Osteocyte (in vitro differentiated cells): ENCODE results near the gene PFDN2. TPM values are rescaled to one million over a fixed set of nuclear protein-coding genes. Genes with fewer than 3 reads are reported as not detected.

ENCODE experiments used
- DNase-seq: peaks from one replicate; pipeline ENCODE4 v3.0.0; 2021; ENCODE audit warnings: mixed read lengths; ENCODE audit not compliant: unreplicated experiment; ENCODE audit errors: extremely low spot score
- H3K27ac Mint-ChIP-seq: one replicate; pipeline ENCODE4 v1.8.0; 2021; ENCODE audit warnings: mild to moderate bottlenecking, mixed read lengths; ENCODE audit not compliant: unreplicated experiment
- H3K27me3 Mint-ChIP-seq: one replicate; pipeline ENCODE4 v1.8.0; 2021; ENCODE audit warnings: mixed read lengths; ENCODE audit not compliant: unreplicated experiment
- H3K36me3 Mint-ChIP-seq: one replicate; pipeline ENCODE4 v1.8.0; 2021; ENCODE audit warnings: mixed read lengths; ENCODE audit not compliant: unreplicated experiment
- H3K4me1 Mint-ChIP-seq: one replicate; pipeline ENCODE4 v1.8.0; 2021; ENCODE audit warnings: mixed read lengths; ENCODE audit not compliant: unreplicated experiment
- H3K4me3 Mint-ChIP-seq: one replicate; pipeline ENCODE4 v1.8.0; 2021; ENCODE audit warnings: mild to moderate bottlenecking, moderate library complexity, mixed read lengths; ENCODE audit not compliant: unreplicated experiment
- H3K9me3 Mint-ChIP-seq: one replicate; pipeline ENCODE4 v1.8.0; 2021; ENCODE audit warnings: mixed read lengths; ENCODE audit not compliant: unreplicated experiment
- total RNA-seq: library from RNA; stranded (reverse); gene quantifications from 2 replicates; pipeline ENCODE4 v1.2.1, GENCODE V29; 2021
- TF ChIP-seq, protein P1 (sequence below): fragments of 200-600 bp; sonication (generic); IDR thresholded peaks from 2 replicates; pipeline ENCODE4 v1.5.0; 2021; ENCODE audit warnings: antibody characterized with exemption, mild to moderate bottlenecking, moderate library complexity

The PFDN2 gene
- total RNA-seq, 1 donor from 2014 or later: 48.9 TPM

DNA sequence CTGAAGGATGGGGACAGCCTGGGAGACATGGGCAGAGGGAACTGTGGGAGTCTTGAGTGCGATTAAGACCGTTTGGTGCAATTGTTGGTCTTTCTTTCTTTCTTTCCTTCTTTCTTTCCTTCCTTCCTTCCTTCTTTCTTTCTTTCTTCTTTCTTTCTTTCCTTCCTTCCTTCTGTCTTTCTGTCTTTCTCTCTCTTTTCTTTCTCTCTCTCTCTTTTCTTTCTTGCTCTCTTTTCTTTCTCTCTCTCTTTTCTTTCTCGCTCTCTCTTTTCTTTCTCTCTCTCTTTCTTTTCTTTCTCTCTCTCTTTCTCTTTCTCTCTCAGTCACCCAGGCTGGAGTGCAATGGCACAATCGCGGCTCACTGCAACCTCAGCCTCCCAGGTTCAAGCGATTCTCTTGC lies 22.6 kb downstream of the PFDN2 start:
- DNase-seq: no peak
- H3K9me3 Mint-ChIP-seq: no peaks in the 10 kb centered on the region
- H3K27ac Mint-ChIP-seq: no peak overlapping the region
- H3K36me3 Mint-ChIP-seq: no peaks in the 10 kb centered on the region
- TF ChIP-seq, protein P1, sequence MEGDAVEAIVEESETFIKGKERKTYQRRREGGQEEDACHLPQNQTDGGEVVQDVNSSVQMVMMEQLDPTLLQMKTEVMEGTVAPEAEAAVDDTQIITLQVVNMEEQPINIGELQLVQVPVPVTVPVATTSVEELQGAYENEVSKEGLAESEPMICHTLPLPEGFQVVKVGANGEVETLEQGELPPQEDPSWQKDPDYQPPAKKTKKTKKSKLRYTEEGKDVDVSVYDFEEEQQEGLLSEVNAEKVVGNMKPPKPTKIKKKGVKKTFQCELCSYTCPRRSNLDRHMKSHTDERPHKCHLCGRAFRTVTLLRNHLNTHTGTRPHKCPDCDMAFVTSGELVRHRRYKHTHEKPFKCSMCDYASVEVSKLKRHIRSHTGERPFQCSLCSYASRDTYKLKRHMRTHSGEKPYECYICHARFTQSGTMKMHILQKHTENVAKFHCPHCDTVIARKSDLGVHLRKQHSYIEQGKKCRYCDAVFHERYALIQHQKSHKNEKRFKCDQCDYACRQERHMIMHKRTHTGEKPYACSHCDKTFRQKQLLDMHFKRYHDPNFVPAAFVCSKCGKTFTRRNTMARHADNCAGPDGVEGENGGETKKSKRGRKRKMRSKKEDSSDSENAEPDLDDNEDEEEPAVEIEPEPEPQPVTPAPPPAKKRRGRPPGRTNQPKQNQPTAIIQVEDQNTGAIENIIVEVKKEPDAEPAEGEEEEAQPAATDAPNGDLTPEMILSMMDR: no peak
- H3K27me3 Mint-ChIP-seq: peaks cover 18% of the 10 kb centered on the region
- H3K4me1 Mint-ChIP-seq: peaks cover 11% of the 10 kb centered on the region
- H3K4me3 Mint-ChIP-seq: no peak overlapping the region

DNA sequence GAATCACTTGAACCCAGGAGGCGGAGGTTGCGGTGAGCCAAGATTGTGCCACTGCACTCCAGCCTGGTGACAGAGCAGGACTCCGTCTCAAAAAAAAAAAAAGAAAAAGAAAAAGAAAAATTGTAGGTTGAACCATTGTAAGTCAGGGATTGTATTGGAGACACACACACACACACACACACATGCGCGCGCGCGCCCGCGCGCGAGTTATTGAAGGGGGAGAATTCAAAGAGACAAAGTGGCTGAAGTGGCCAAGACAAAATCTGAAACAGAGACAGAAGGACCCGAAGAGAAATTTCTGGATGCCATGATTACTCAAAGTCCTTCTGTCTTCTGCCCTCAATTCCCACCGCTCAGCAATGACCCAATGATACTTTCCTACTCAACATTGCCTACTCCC lies 23.4 kb downstream of the PFDN2 start:
- Mint-ChIP-seq H3K27me3 (peaks cover 18% of the 10 kb centered on the region), H3K36me3 (no peaks in the 10 kb centered on the region), H3K9me3 (no peaks in the 10 kb centered on the region), H3K27ac (no peak overlapping the region), H3K4me1 (peaks cover 11% of the 10 kb centered on the region), H3K4me3 (no peak overlapping the region)
- TF ChIP-seq, protein P1: no peak
- DNase-seq: no peak

DNA sequence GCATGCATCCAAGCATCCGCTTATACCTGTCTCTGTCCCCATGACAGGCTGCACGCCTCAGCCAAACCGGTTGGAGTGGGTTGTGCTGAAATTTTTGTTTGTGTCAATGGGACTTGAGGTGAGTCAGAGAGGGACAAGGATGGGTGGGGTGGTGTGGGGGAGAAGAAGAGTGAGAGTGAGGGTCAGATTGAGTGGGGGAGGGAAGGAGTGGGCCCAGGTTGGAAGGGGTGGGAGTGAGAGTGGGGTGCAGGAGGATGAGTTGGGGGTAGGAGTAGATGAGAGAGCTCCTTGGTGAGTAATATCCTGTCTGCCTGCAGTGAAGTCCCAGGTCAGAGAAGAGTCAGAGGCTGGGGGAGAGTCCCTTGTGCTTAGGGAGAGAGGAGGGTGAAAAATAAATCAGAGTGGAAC lies 25.2 kb downstream of the PFDN2 start:
- Mint-ChIP-seq H3K4me3 (no peak overlapping the region), H3K27ac (no peak overlapping the region), H3K4me1 (peaks cover under 1% of the 10 kb centered on the region), H3K36me3 (no peaks in the 10 kb centered on the region), H3K27me3 (peaks cover 18% of the 10 kb centered on the region), H3K9me3 (no peaks in the 10 kb centered on the region)
- no peak for DNase-seq
- TF ChIP-seq, protein P1: no peak

DNA sequence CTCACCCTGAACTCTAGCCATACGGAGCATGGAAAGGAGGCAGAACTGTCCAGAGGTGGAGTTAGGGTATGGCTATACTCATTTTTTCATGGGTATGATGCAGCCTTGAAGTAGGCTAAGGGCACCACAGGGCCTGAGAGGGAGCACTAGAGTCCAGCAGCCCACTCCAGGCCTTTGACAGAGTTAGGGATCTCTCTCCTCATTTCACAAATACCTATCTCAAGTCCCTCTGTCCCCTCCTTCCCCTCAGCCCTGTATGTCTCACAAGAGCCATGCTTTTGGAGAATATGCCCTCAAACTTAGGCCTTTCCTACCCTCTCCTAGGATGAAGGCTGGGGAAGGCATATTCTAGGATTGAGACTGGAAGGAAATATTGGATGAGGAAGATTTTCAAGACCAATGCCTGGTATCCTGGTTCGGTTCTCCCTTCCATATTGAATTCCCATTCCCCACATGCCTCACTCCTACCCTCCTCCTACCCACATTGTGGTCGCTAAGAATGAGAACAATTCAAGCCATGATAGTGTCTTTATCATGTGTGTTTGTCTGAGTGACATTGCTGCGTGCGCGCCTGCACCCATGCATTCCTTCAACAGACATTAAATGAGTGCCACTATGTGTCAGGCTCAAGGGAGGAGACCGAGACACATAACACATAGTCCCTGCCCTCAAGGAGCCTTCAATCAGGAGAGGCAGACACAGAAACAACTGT lies 25.9 kb downstream of the PFDN2 start:
- no peaks in the 10 kb centered on the region for H3K4me1 Mint-ChIP-seq
- H3K27ac Mint-ChIP-seq: no peak overlapping the region
- peaks cover 18% of the 10 kb centered on the region for H3K27me3 Mint-ChIP-seq
- no peak overlapping the region for H3K4me3 Mint-ChIP-seq
- no peaks in the 10 kb centered on the region for H3K36me3 Mint-ChIP-seq
- no peak for DNase-seq
- TF ChIP-seq, protein P1: no peak
- H3K9me3 Mint-ChIP-seq: no peaks in the 10 kb centered on the region

DNA sequence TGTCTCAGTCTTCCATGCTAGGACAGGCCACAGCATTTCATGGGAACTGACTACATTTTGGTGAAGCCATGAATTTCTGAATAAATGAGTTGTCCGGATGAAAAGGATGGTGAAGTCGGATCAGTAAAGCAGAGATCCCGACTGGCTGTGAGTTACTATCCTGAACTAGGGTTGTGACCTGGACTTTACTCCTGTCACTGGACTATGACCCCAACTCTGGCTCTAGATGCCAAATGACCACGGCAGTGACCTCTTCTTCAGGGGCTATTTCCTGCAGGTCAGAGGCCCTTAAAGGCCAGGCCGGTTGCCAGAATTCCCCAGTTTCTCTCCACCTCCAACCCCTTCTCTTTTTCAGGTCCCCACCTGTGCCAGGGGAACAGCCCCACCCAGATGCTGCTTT lies 26.7 kb downstream of the PFDN2 start:
- H3K27ac Mint-ChIP-seq: no peak overlapping the region
- H3K27me3 Mint-ChIP-seq: peaks cover 15% of the 10 kb centered on the region
- H3K4me3 Mint-ChIP-seq: no peak overlapping the region
- TF ChIP-seq, protein P1: no peak
- no peaks in the 10 kb centered on the region for H3K36me3 Mint-ChIP-seq
- H3K4me1 Mint-ChIP-seq: no peaks in the 10 kb centered on the region
- no peak for DNase-seq
- H3K9me3 Mint-ChIP-seq: no peaks in the 10 kb centered on the region
